GM12892 (cell line): ENCODE measurements around the gene CACNG3.

Experiments
- POLR2A ChIP-seq: IDR thresholded peaks from 2 replicates; pipeline ENCODE4 v1.6.1; 2011; ENCODE audit warnings: low read depth, low read length, control low read depth
- POLR2AphosphoS5 ChIP-seq: IDR thresholded peaks from 2 replicates; pipeline ENCODE4 v1.6.1; 2011; ENCODE audit warnings: low read depth, low read length, control low read depth
- TAF1 ChIP-seq: IDR thresholded peaks from 2 replicates; pipeline ENCODE4 v1.6.1; 2011; ENCODE audit warnings: low read depth, mild to moderate bottlenecking, control low read depth, low read length, borderline replicate concordance

DNA sequence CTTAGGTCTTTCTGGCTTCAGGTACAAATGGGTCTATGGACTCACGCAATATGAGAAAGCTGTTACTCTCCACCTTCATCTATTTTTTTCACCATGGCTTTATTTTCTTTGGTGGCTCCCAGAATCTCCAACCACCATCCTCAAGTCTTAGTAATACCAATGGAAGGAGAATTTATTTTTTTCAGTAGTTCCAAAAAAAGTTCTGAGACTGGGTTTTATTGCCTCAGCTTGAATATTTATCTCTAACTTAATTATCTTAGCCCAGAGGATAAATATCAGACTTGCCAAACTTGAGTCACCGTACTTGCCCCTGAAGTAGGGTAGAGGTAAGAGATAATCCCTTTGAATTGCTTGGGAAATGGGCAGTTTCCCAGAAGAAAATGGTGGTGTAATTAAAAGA lies 23.2 kb upstream of the CACNG3 start:
- TF ChIP-seq POLR2AphosphoS5 (no peak), POLR2A (no peak), TAF1 (no peak)
